Measurements from ENCODE around the gene PDE11A. TPM values are rescaled to one million over a fixed set of nuclear protein-coding genes. Genes with fewer than 3 reads are reported as not detected.

PDE11A gene
- total RNA-seq, 1 donor from 2014 or later: 0.75 TPM

GRCh38 chr2:177916342-177916741, 156.2 kb downstream of the PDE11A start:
- no peak for DNase-seq (ENCODE audit: low spot score in 2 of 2)
- Histone ChIP-seq H3K9me3 (no peaks in the 10 kb centered on the region), H3K4me3 (no peak overlapping the region), H3K27ac (no peak overlapping the region), H3K36me3 (no peaks in the 10 kb centered on the region), H3K4me1 (no peaks in the 10 kb centered on the region), H3K27me3 (no peaks in the 10 kb centered on the region)
- intact Hi-C loops (cut with DNase I): no loop called here
- TF ChIP-seq CTCF (IDR thresholded peaks at IDR 0.05): no peak

- intact Hi-C loops (cut with DNase I): no loop called here
- no peak overlapping the region for H3K4me3 ChIP-seq
- no peaks in the 10 kb centered on the region for H3K27me3 ChIP-seq
- no peak for DNase-seq (ENCODE audit: low spot score in 2 of 2)
- H3K9me3 ChIP-seq: no peaks in the 10 kb centered on the region
- H3K4me1 ChIP-seq: no peaks in the 10 kb centered on the region
- no peak overlapping the region for H3K27ac ChIP-seq
- no peaks in the 10 kb centered on the region for H3K36me3 ChIP-seq
- TF ChIP-seq CTCF (IDR thresholded peaks at IDR 0.05): no peak
Observed at GRCh38 chr2:177914247-177914646, 158.3 kb downstream of the PDE11A start.

- no peaks in the 10 kb centered on the region for H3K36me3 ChIP-seq
- no peak overlapping the region for H3K4me3 ChIP-seq
- H3K9me3 ChIP-seq: no peaks in the 10 kb centered on the region
- intact Hi-C loops (cut with DNase I): no loop called here
- DNase-seq (ENCODE audit: low spot score in 2 of 2): no peak
- H3K27ac ChIP-seq: no peak overlapping the region
- no peak for TF ChIP-seq CTCF (IDR thresholded peaks at IDR 0.05)
- no peaks in the 10 kb centered on the region for H3K4me1 ChIP-seq
- H3K27me3 ChIP-seq: no peaks in the 10 kb centered on the region
Observed at GRCh38 chr2:177909962-177910361, 162.6 kb downstream of the PDE11A start.

- Histone ChIP-seq H3K27ac (no peak overlapping the region), H3K4me3 (no peak overlapping the region), H3K27me3 (no peaks in the 10 kb centered on the region), H3K9me3 (no peaks in the 10 kb centered on the region), H3K36me3 (no peaks in the 10 kb centered on the region), H3K4me1 (no peaks in the 10 kb centered on the region)
- no peak for TF ChIP-seq CTCF (IDR thresholded peaks at IDR 0.05)
- no peak for DNase-seq (ENCODE audit: low spot score in 2 of 2)
- intact Hi-C loops (cut with DNase I): no loop called here
Observed at GRCh38 chr2:177908824-177909223, 163.8 kb downstream of the PDE11A start.

- Histone ChIP-seq H3K36me3 (no peaks in the 10 kb centered on the region), H3K27me3 (no peaks in the 10 kb centered on the region), H3K4me3 (no peak overlapping the region), H3K4me1 (no peaks in the 10 kb centered on the region), H3K9me3 (no peaks in the 10 kb centered on the region), H3K27ac (no peak overlapping the region)
- intact Hi-C loops (cut with DNase I): no loop called here
- DNase-seq (ENCODE audit: low spot score in 2 of 2): no peak
- TF ChIP-seq CTCF (IDR thresholded peaks at IDR 0.05): no peak
Observed at GRCh38 chr2:177908182-177908581, 164.4 kb downstream of the PDE11A start.

GRCh38 chr2:177906041-177906718, 166.4 kb downstream of the PDE11A start:
- peak in 2 of 3 experiments; percentile 41 to 65 for TF ChIP-seq CTCF (IDR thresholded peaks at IDR 0.05)
- DNase-seq (ENCODE audit: low spot score in 2 of 2): no peak
- H3K36me3 ChIP-seq: no peaks in the 10 kb centered on the region

More at GRCh38 chr2:177906041-177906718, 166.4 kb downstream of the PDE11A start:
- no peaks in the 10 kb centered on the region for H3K4me1 ChIP-seq
- no peaks in the 10 kb centered on the region for H3K9me3 ChIP-seq
- intact Hi-C loops (cut with DNase I): no loop called here
- H3K27me3 ChIP-seq: no peaks in the 10 kb centered on the region
- no peak overlapping the region for H3K4me3 ChIP-seq
- no peak overlapping the region for H3K27ac ChIP-seq
